ENCODE data around the gene GDPD5. TPM values are rescaled to one million over a fixed set of nuclear protein-coding genes. Genes with fewer than 3 reads are reported as not detected.
A peak's percentile ranks its signal among the peaks of the same experiment; 100 is the strongest.

GDPD5 gene
- total and polyA plus RNA-seq, 2 donors (not counting 1 experiment from before 2014, with no cell fraction given) = 2.5 to 3.1 TPM

DNA sequence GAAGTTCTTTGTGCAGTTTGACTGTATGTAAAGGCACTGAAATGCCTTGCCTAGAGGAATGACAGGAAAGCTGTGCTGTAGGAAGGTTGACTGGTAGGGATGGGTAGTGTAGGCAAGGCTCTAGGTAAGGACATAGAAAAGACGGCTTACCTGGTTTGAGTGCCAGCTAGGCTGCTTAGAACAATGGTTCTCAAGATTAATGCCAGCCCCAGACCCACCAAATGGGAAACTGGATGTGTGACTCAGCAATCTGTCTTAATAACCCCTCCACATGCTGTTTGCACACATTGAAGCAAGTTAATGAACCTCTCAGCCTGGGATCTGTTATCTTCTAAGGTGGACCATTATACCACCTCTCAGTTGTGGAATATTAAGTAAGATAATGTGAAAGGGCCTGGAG is 122.7 kb downstream of the GDPD5 start:
- H3K9me3 ChIP-seq (ENCODE audit: control insufficient read depth, insufficient read depth, low read depth, low read length) = no peaks in the 10 kb centered on the region
- H3K36me3 ChIP-seq (ENCODE audit: control insufficient read depth, insufficient read depth, low read length) = peaks cover 22% of the 10 kb centered on the region
- H3K27ac ChIP-seq (ENCODE audit: insufficient read depth, low read length) = peak overlapping the region; percentile 17
- H3K4me2 ChIP-seq (ENCODE audit: extremely low read depth, insufficient read depth, low read length) = no peak overlapping the region
- TF ChIP-seq, protein P1, sequence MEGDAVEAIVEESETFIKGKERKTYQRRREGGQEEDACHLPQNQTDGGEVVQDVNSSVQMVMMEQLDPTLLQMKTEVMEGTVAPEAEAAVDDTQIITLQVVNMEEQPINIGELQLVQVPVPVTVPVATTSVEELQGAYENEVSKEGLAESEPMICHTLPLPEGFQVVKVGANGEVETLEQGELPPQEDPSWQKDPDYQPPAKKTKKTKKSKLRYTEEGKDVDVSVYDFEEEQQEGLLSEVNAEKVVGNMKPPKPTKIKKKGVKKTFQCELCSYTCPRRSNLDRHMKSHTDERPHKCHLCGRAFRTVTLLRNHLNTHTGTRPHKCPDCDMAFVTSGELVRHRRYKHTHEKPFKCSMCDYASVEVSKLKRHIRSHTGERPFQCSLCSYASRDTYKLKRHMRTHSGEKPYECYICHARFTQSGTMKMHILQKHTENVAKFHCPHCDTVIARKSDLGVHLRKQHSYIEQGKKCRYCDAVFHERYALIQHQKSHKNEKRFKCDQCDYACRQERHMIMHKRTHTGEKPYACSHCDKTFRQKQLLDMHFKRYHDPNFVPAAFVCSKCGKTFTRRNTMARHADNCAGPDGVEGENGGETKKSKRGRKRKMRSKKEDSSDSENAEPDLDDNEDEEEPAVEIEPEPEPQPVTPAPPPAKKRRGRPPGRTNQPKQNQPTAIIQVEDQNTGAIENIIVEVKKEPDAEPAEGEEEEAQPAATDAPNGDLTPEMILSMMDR (conservative IDR thresholded peaks at IDR 0.05 in 1 of 2, IDR thresholded peaks at IDR 0.05 in 1 of 2; ENCODE audit: low read depth in 1 of 2, low read length in 2 of 2) = no peak
- no peaks in the 10 kb centered on the region for H4K20me1 ChIP-seq (ENCODE audit: control insufficient read depth, extremely low read depth, insufficient read depth, low read length)
- no peak overlapping the region for H2AFZ ChIP-seq (ENCODE audit: low read length)
- peaks cover 63% of the 10 kb centered on the region for H3K79me2 ChIP-seq (ENCODE audit: control insufficient read depth, insufficient read depth, low read length)
- peaks cover 22% of the 10 kb centered on the region for H3K4me1 ChIP-seq (ENCODE audit: control insufficient read depth, extremely low read depth, insufficient read depth, low read length)
- DNase-seq (ENCODE audit: low read depth in 2 of 2) = no peak
- H3K27me3 ChIP-seq (ENCODE audit: control insufficient read depth, insufficient read depth, low read length) = no peaks in the 10 kb centered on the region
- peak overlapping the region in 1 of 4 experiments; percentile 14 for H3K4me3 ChIP-seq (replicated peaks in 1 of 4; ENCODE audit: control extremely low read depth in 1 of 4, insufficient read depth in 1 of 4, low read depth in 3 of 4, low read length in 4 of 4)
- H3K9ac ChIP-seq (ENCODE audit: insufficient read depth, low read length) = no peak overlapping the region

DNA sequence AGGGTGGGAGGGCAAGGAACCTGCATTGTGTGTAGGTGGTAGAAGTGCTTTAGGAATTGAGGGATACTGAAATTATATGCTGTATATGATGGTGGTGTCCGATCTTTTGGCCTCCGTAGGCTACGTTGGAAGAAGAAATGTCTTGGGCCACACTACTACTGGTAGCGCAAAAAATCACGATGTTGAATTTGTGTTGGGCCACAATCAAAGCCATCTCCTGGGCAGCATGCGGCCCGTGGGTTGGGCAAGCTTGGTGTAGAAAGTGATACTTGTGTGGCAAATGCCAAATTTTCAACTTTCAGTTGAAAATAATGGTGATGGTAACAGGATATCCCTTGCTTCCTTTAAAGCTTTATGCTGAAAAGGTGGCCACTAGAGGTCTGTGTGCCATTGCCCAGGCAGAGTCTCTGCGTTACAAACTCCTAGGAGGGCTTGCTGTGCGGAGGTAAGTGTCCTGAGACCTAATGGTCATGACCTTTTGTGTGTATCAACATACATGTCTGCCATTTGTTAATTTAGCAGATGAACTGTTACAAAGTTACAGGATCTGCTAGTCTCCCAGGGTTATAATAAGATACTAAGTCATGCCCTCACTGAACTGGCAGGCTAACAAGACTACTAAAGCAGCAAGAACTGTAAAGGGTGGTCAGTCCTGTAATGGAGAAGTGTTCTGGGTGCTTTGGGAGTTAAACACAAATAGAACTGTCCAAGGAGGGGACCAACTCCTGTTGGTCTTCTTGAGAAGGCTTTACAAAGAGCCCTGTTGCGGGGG is 123.6 kb downstream of the GDPD5 start:
- H2AFZ ChIP-seq (ENCODE audit: low read length) = no peak overlapping the region
- no peak overlapping the region for H3K27ac ChIP-seq (ENCODE audit: insufficient read depth, low read length)
- H3K4me3 ChIP-seq (replicated peaks in 1 of 4; ENCODE audit: control extremely low read depth in 1 of 4, insufficient read depth in 1 of 4, low read depth in 3 of 4, low read length in 4 of 4) = peak overlapping the region in 3 of 4 experiments; percentile 3 to 96 (median 95)
- peak overlapping the region; percentile 81 for H3K4me2 ChIP-seq (ENCODE audit: extremely low read depth, insufficient read depth, low read length)
- TF ChIP-seq EZH2 (IDR thresholded peaks at IDR 0.05; ENCODE audit: low read length, missing control alignments) = no peak
- TF ChIP-seq, protein P1 (conservative IDR thresholded peaks at IDR 0.05 in 1 of 2, IDR thresholded peaks at IDR 0.05 in 1 of 2; ENCODE audit: low read depth in 1 of 2, low read length in 2 of 2) = no peak
- H3K79me2 ChIP-seq (ENCODE audit: control insufficient read depth, insufficient read depth, low read length) = peaks cover 62% of the 10 kb centered on the region
- H3K36me3 ChIP-seq (ENCODE audit: control insufficient read depth, insufficient read depth, low read length) = peaks cover 22% of the 10 kb centered on the region
- H4K20me1 ChIP-seq (ENCODE audit: control insufficient read depth, extremely low read depth, insufficient read depth, low read length) = no peaks in the 10 kb centered on the region
- H3K4me1 ChIP-seq (ENCODE audit: control insufficient read depth, extremely low read depth, insufficient read depth, low read length) = peaks cover 22% of the 10 kb centered on the region
- H3K27me3 ChIP-seq (ENCODE audit: control insufficient read depth, insufficient read depth, low read length) = no peaks in the 10 kb centered on the region
- H3K9ac ChIP-seq (ENCODE audit: insufficient read depth, low read length) = no peak overlapping the region
- H3K9me3 ChIP-seq (ENCODE audit: control insufficient read depth, insufficient read depth, low read depth, low read length) = no peaks in the 10 kb centered on the region
- no peak for DNase-seq (ENCODE audit: low read depth in 2 of 2)

DNA sequence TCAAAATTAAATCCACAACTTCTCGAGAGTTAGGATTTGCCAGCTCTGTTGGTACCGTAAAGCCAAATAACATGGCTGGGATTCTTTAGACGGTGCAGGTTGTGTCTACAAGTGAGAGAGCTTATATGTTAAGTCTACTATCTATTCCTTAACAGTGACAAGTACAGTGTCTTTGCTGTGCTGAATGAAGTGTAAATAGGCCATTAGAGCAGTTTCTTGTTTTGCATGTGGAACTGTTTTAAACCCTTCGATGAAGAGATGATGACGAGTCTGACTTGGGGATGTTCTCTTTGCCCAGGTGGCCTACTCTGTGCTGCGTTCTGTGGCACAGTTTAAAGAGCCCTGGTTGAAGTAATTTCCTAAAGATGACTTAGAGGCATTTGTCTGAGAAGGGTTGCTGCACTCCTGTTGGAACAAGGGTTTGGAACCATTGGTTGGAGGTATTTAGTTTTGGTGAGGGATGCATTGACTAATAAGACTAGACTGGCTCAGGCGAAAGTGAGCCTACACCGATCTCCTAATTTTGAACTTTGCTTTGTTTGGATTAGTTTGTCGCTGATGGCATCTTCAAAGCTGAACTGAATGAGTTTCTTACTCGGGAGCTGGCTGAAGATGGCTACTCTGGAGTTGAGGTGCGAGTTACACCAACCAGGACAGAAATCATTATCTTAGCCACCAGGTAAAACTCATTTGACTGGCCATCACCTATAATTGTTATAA is 125.4 kb downstream of the GDPD5 start:
- no peaks in the 10 kb centered on the region for H4K20me1 ChIP-seq (ENCODE audit: control insufficient read depth, extremely low read depth, insufficient read depth, low read length)
- no peaks in the 10 kb centered on the region for H3K9me3 ChIP-seq (ENCODE audit: control insufficient read depth, insufficient read depth, low read depth, low read length)
- peaks cover 56% of the 10 kb centered on the region for H3K79me2 ChIP-seq (ENCODE audit: control insufficient read depth, insufficient read depth, low read length)
- H3K4me3 ChIP-seq (replicated peaks in 1 of 4; ENCODE audit: control extremely low read depth in 1 of 4, insufficient read depth in 1 of 4, low read depth in 3 of 4, low read length in 4 of 4) = peak overlapping the region; percentile 83 to 96 (median 96)
- DNase-seq (ENCODE audit: low read depth in 2 of 2) = no peak
- peak overlapping the region; percentile 81 for H3K4me2 ChIP-seq (ENCODE audit: extremely low read depth, insufficient read depth, low read length)
- peak overlapping the region; percentile 87 for H3K9ac ChIP-seq (ENCODE audit: insufficient read depth, low read length)
- peak overlapping the region; percentile 87 for H3K27ac ChIP-seq (ENCODE audit: insufficient read depth, low read length)
- peaks cover 15% of the 10 kb centered on the region for H3K4me1 ChIP-seq (ENCODE audit: control insufficient read depth, extremely low read depth, insufficient read depth, low read length)
- H2AFZ ChIP-seq (ENCODE audit: low read length) = no peak overlapping the region
- H3K36me3 ChIP-seq (ENCODE audit: control insufficient read depth, insufficient read depth, low read length) = peaks cover 20% of the 10 kb centered on the region
- no peak for TF ChIP-seq EZH2 (IDR thresholded peaks at IDR 0.05; ENCODE audit: low read length, missing control alignments)
- TF ChIP-seq, protein P1 (conservative IDR thresholded peaks at IDR 0.05 in 1 of 2, IDR thresholded peaks at IDR 0.05 in 1 of 2; ENCODE audit: low read depth in 1 of 2, low read length in 2 of 2) = no peak
- H3K27me3 ChIP-seq (ENCODE audit: control insufficient read depth, insufficient read depth, low read length) = no peaks in the 10 kb centered on the region

Data from fibroblast of lung (primary cell).